ENCODE measurements around the gene RRP12.
A peak's percentile ranks its signal among the peaks of the same experiment; 100 is the strongest.

Gene RRP12

GRCh38 chr10:97366572-97366971, 34.6 kb downstream of the RRP12 start:
- Histone ChIP-seq H3K9me3 (ENCODE audit: control insufficient read depth in 1 of 2, low read length in 2 of 2) (no peaks in the 10 kb centered on the region), H3K4me3 (ENCODE audit: low read depth in 1 of 2, low read length in 2 of 2) (no peak overlapping the region), H3K27me3 (ENCODE audit: low read depth, low read length) (no peaks in the 10 kb centered on the region), H3K4me1 (ENCODE audit: control insufficient read depth in 1 of 2, insufficient read depth in 2 of 2, low read length in 2 of 2) (no peaks in the 10 kb centered on the region), H3K36me3 (ENCODE audit: control insufficient read depth in 1 of 2, insufficient read depth in 2 of 2, low read length in 2 of 2) (peaks cover 16 to 63% of the 10 kb centered on the region in 2 donors), H3K27ac (ENCODE audit: low read length) (no peak overlapping the region)

DNA sequence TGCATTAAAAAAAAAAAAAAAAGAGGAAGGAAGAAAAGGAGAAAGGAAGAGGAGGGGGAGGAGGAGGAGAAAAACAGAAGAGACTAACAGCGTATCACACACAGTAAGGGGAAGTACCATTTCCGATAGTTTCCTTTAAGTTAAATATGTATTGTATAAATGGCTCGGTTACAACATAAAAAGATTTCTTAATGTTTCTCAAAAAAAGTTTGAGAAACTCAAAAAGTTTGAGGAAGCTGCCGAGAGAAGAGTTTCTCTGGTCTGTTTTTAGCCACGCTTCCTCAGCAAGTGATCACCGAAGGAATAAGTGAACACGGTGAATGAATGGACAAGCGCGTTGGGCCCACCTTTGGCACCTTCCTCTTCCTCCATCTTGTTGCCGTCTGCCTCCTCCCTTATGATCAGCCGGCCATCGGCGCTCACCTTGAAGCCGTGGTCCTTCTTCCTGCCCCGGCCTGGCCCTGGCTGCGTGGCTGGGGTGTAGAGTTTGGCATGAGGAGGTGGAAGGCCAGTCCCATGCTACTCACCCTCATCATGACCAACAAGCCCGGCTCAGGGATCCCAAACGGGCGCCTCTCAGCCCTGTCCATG, 35.3 kb downstream of the RRP12 start:
- no peaks in the 10 kb centered on the region for H3K9me3 ChIP-seq (ENCODE audit: control insufficient read depth in 1 of 2, low read length in 2 of 2)
- no peak overlapping the region for H3K27ac ChIP-seq (ENCODE audit: low read length)
- peak overlapping the region in 1 of 2 donors; percentile 4 for H3K4me3 ChIP-seq (ENCODE audit: low read depth in 1 of 2, low read length in 2 of 2)
- no peaks in the 10 kb centered on the region for H3K27me3 ChIP-seq (ENCODE audit: low read depth, low read length)
- H3K4me1 ChIP-seq (ENCODE audit: control insufficient read depth in 1 of 2, insufficient read depth in 2 of 2, low read length in 2 of 2), result no peaks in the 10 kb centered on the region
- peaks cover 13 to 56% of the 10 kb centered on the region in 2 donors for H3K36me3 ChIP-seq (ENCODE audit: control insufficient read depth in 1 of 2, insufficient read depth in 2 of 2, low read length in 2 of 2)

DNA sequence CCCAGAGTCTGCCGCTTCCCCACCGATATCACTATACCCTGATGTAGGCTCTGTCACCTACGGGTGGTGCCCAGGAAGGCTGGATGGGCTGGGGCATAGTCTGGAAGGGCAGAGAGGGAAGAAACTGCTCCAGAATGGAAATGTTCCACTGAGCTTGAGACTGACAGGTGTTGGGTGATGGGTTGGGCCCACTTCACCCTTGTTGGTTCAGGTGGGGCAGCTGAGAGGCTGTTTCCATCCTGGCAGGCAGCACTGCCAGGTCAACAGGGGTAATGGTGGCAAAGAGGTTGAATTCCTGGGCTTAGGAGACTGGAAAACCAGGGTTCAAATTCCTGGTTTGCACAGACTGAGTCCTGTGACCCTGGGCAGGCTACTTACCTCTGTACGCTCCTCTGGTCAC, 38.1 kb downstream of the RRP12 start:
- Histone ChIP-seq H3K36me3 (ENCODE audit: control insufficient read depth in 1 of 2, insufficient read depth in 2 of 2, low read length in 2 of 2) (peaks cover 8 to 50% of the 10 kb centered on the region in 2 donors), H3K4me3 (ENCODE audit: low read depth in 1 of 2, low read length in 2 of 2) (no peak overlapping the region)

GRCh38 chr10:97362310-97363033, 38.7 kb downstream of the RRP12 start:
- H3K4me1 ChIP-seq (ENCODE audit: control insufficient read depth in 1 of 2, insufficient read depth in 2 of 2, low read length in 2 of 2), result no peaks in the 10 kb centered on the region
- H3K27me3 ChIP-seq (ENCODE audit: low read depth, low read length), result no peaks in the 10 kb centered on the region
- peaks cover 8 to 50% of the 10 kb centered on the region in 2 donors for H3K36me3 ChIP-seq (ENCODE audit: control insufficient read depth in 1 of 2, insufficient read depth in 2 of 2, low read length in 2 of 2)
- H3K27ac ChIP-seq (ENCODE audit: low read length), result no peak overlapping the region
- H3K9me3 ChIP-seq (ENCODE audit: control insufficient read depth in 1 of 2, low read length in 2 of 2), result no peaks in the 10 kb centered on the region
- no peak overlapping the region for H3K4me3 ChIP-seq (ENCODE audit: low read depth in 1 of 2, low read length in 2 of 2)

More for the DNA sequence above, 38.1 kb downstream of the RRP12 start:
- H3K4me1 ChIP-seq (ENCODE audit: control insufficient read depth in 1 of 2, insufficient read depth in 2 of 2, low read length in 2 of 2), result no peaks in the 10 kb centered on the region
- no peaks in the 10 kb centered on the region for H3K27me3 ChIP-seq (ENCODE audit: low read depth, low read length)
- no peak overlapping the region for H3K27ac ChIP-seq (ENCODE audit: low read length)
- H3K9me3 ChIP-seq (ENCODE audit: control insufficient read depth in 1 of 2, low read length in 2 of 2), result no peaks in the 10 kb centered on the region

GRCh38 chr10:97361537-97361901, 39.6 kb downstream of the RRP12 start:
- peaks cover 0 to 2% of the 10 kb centered on the region in 2 donors for H3K4me1 ChIP-seq (ENCODE audit: control insufficient read depth in 1 of 2, insufficient read depth in 2 of 2, low read length in 2 of 2)
- H3K27ac ChIP-seq (ENCODE audit: low read length), result no peak overlapping the region
- no peaks in the 10 kb centered on the region for H3K9me3 ChIP-seq (ENCODE audit: control insufficient read depth in 1 of 2, low read length in 2 of 2)
- H3K36me3 ChIP-seq (ENCODE audit: control insufficient read depth in 1 of 2, insufficient read depth in 2 of 2, low read length in 2 of 2), result peaks cover 9 to 55% of the 10 kb centered on the region in 2 donors
- no peak overlapping the region for H3K4me3 ChIP-seq (ENCODE audit: low read depth in 1 of 2, low read length in 2 of 2)
- H3K27me3 ChIP-seq (ENCODE audit: low read depth, low read length), result no peaks in the 10 kb centered on the region

DNA sequence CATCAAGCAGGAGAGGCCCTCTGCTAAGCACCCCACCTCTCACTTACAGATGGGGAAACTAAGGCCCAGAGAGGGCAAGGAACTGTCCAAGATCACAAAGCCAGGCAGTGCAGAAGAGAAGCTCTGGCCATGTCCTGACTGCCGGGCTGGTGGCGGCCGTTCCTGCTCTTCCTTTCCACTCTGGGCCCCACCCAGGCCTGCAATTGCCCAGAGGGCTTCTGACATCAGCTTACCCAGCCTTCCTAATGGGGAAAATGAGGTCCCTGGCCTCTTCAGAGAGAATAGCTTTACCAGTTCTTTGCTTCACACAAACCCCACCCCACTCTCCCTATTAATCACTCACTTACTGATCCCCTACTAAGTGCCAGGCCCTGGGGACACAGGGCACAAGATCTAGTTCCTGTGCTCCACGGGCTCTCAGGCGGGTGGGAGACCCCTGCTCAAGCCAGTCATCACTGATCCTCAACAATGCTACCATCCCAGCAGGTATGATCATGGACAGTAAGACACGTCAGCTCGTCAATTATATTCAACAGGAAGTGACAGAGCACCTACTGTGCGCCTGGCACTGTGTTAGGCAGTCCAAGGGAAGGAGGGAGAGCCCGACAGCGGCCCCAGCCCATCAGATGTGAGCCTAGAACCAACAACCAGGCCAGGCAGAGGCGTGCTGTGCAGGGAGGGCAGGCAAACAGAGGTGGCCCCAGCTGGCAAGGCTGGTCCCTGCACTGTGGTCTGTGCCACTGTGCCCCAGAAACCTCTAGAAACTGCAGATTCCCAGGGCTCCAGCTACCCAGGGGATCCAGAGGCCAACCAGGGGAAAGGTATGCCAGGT, 40.2 kb downstream of the RRP12 start:
- H3K4me1 ChIP-seq (ENCODE audit: control insufficient read depth in 1 of 2, insufficient read depth in 2 of 2, low read length in 2 of 2), result peaks cover 0 to 8% of the 10 kb centered on the region in 2 donors
- H3K27ac ChIP-seq (ENCODE audit: low read length), result no peak overlapping the region
- no peaks in the 10 kb centered on the region for H3K27me3 ChIP-seq (ENCODE audit: low read depth, low read length)
- no peak overlapping the region for H3K4me3 ChIP-seq (ENCODE audit: low read depth in 1 of 2, low read length in 2 of 2)
- H3K9me3 ChIP-seq (ENCODE audit: control insufficient read depth in 1 of 2, low read length in 2 of 2), result no peaks in the 10 kb centered on the region
- H3K36me3 ChIP-seq (ENCODE audit: control insufficient read depth in 1 of 2, insufficient read depth in 2 of 2, low read length in 2 of 2), result peaks cover 15 to 55% of the 10 kb centered on the region in 2 donors

DNA sequence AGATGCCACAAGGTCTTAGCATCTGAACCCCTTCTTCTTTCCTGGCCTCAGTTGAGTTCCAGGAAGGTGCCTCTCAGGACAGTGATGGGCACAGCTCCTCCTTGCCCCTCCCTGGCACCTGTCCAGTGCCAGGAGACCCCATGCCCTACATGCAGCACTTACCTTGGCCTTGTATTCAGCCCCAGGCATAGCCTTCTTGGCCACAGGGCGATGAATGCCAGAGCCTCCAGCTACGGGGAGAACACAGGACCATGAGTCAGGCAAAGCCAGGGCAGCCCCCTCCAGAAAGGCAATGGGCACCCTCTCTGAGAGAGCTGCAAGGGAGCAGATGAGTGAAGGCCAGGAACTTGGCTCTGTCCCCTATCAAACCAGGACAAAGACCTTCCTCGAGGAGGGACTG, 42.4 kb downstream of the RRP12 start:
- H3K9me3 ChIP-seq (ENCODE audit: control insufficient read depth in 1 of 2, low read length in 2 of 2), result no peaks in the 10 kb centered on the region
- no peaks in the 10 kb centered on the region for H3K27me3 ChIP-seq (ENCODE audit: low read depth, low read length)
- no peak overlapping the region for H3K4me3 ChIP-seq (ENCODE audit: low read depth in 1 of 2, low read length in 2 of 2)
- H3K27ac ChIP-seq (ENCODE audit: low read length), result no peak overlapping the region
- H3K36me3 ChIP-seq (ENCODE audit: control insufficient read depth in 1 of 2, insufficient read depth in 2 of 2, low read length in 2 of 2), result peaks cover 20 to 39% of the 10 kb centered on the region in 2 donors
- peaks cover 0 to 12% of the 10 kb centered on the region in 2 donors for H3K4me1 ChIP-seq (ENCODE audit: control insufficient read depth in 1 of 2, insufficient read depth in 2 of 2, low read length in 2 of 2)

DNA sequence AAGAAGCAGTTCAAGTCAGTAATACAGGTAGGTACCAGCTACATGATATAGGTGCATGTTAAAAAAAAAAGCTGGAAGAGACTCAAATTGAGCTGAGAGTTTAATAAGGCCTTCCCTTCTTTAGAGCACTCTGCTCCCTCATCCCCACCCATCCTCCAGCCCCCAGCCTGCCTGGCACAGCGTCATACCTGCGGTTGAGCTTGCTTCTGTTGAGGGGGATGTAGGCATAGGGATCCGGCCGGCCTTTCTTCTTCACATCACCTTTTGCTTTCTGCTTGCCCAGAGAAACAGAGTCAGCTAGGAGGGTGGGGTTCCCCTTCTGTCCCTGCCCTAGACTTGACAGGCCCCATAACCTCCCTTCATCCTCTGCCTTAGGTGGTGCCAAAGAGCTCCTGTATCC, 42.8 kb downstream of the RRP12 start:
- H3K36me3 ChIP-seq (ENCODE audit: control insufficient read depth in 1 of 2, insufficient read depth in 2 of 2, low read length in 2 of 2), result peaks cover 17 to 35% of the 10 kb centered on the region in 2 donors
- H3K27ac ChIP-seq (ENCODE audit: low read length), result no peak overlapping the region
- H3K9me3 ChIP-seq (ENCODE audit: control insufficient read depth in 1 of 2, low read length in 2 of 2), result no peaks in the 10 kb centered on the region
- H3K4me3 ChIP-seq (ENCODE audit: low read depth in 1 of 2, low read length in 2 of 2), result no peak overlapping the region
- no peaks in the 10 kb centered on the region for H3K27me3 ChIP-seq (ENCODE audit: low read depth, low read length)
- H3K4me1 ChIP-seq (ENCODE audit: control insufficient read depth in 1 of 2, insufficient read depth in 2 of 2, low read length in 2 of 2), result peaks cover 0 to 12% of the 10 kb centered on the region in 2 donors

GRCh38 chr10:97356918-97357317, 44.2 kb downstream of the RRP12 start:
- Histone ChIP-seq H3K9me3 (ENCODE audit: control insufficient read depth in 1 of 2, low read length in 2 of 2) (no peaks in the 10 kb centered on the region), H3K36me3 (ENCODE audit: control insufficient read depth in 1 of 2, insufficient read depth in 2 of 2, low read length in 2 of 2) (peaks cover 12 to 35% of the 10 kb centered on the region in 2 donors), H3K27ac (ENCODE audit: low read length) (no peak overlapping the region), H3K27me3 (ENCODE audit: low read depth, low read length) (no peaks in the 10 kb centered on the region), H3K4me1 (ENCODE audit: control insufficient read depth in 1 of 2, insufficient read depth in 2 of 2, low read length in 2 of 2) (peaks cover 0 to 12% of the 10 kb centered on the region in 2 donors), H3K4me3 (ENCODE audit: low read depth in 1 of 2, low read length in 2 of 2) (no peak overlapping the region)

DNA sequence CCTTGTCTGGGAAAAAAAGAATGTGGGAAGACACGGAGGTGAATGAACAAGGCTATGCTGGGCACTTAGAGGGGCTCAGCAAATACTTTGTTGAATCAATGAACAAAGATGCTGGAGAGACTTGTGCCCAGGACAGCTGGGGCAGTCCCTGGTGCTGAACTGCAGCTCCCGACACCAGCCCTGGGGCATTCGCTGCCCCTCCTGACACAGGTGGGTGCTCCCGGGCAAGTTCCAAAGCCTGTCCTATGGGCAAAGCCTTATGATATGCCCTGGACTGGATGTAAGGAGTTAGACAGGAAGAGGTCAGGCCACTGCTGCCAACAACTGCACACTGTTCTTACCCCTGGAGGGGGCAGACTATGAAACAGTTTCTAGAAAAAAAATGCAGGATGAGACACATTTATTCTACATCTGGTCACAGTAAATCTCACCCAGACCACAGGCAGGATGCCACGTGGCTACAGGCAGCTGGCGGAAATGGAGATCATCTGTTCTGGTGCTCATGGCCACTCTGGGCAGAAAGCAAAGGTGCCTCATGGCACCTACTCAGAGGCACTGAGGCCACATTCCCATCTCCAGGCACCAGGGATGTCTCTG, 44.7 kb downstream of the RRP12 start:
- no peaks in the 10 kb centered on the region for H3K27me3 ChIP-seq (ENCODE audit: low read depth, low read length)
- peaks cover 12 to 35% of the 10 kb centered on the region in 2 donors for H3K36me3 ChIP-seq (ENCODE audit: control insufficient read depth in 1 of 2, insufficient read depth in 2 of 2, low read length in 2 of 2)
- H3K4me3 ChIP-seq (ENCODE audit: low read depth in 1 of 2, low read length in 2 of 2), result no peak overlapping the region
- no peaks in the 10 kb centered on the region for H3K9me3 ChIP-seq (ENCODE audit: control insufficient read depth in 1 of 2, low read length in 2 of 2)
- H3K27ac ChIP-seq (ENCODE audit: low read length), result no peak overlapping the region
- peaks cover 0 to 12% of the 10 kb centered on the region in 2 donors for H3K4me1 ChIP-seq (ENCODE audit: control insufficient read depth in 1 of 2, insufficient read depth in 2 of 2, low read length in 2 of 2)

- Histone ChIP-seq H3K36me3 (ENCODE audit: control insufficient read depth in 1 of 2, insufficient read depth in 2 of 2, low read length in 2 of 2) (peaks cover 12 to 35% of the 10 kb centered on the region in 2 donors), H3K9me3 (ENCODE audit: control insufficient read depth in 1 of 2, low read length in 2 of 2) (no peaks in the 10 kb centered on the region), H3K4me1 (ENCODE audit: control insufficient read depth in 1 of 2, insufficient read depth in 2 of 2, low read length in 2 of 2) (peaks cover 0 to 12% of the 10 kb centered on the region in 2 donors), H3K4me3 (ENCODE audit: low read depth in 1 of 2, low read length in 2 of 2) (no peak overlapping the region), H3K27ac (ENCODE audit: low read length) (no peak overlapping the region), H3K27me3 (ENCODE audit: low read depth, low read length) (no peaks in the 10 kb centered on the region)
Measured at GRCh38 chr10:97355571-97355975, 45.6 kb downstream of the RRP12 start.
